Natural killer cell (primary cell): Measurements from ENCODE around the gene ZNF844. TPM values are rescaled to one million over a fixed set of nuclear protein-coding genes. Genes with fewer than 3 reads are reported as not detected.

Experiments used
- ATAC-seq, 3 donors: fragments of 150-1000 bp in 2 of 3; fragments of 200-7000 bp in 1 of 3; cut with Tn5 transposase; 1 replicate in 1 of 3; 2 replicates in 2 of 3; pipeline ENCODE4 v1.10.0; 2021; ENCODE audit warnings: mild to moderate bottlenecking in 2 of 3, moderate library complexity in 2 of 3
- DNase-seq, 2 donors: peaks; one replicate each; pipeline versions ENCODE4 v3.0.0 to v3.0.0-alpha.2; 2013 to 2021; ENCODE audit warnings: mixed read lengths in 1 of 2
- H3K27ac ChIP-seq: one replicate; pipeline ENCODE4 v1.5.1; 2013; ENCODE audit warnings: mild to moderate bottlenecking, low read length
- H3K27me3 ChIP-seq: one replicate; pipeline ENCODE4 v1.6.1; 2013; ENCODE audit warnings: low read length; ENCODE audit not compliant: control insufficient read depth, insufficient read depth
- H3K36me3 ChIP-seq: one replicate; pipeline ENCODE4 v1.6.1; 2013; ENCODE audit warnings: low read length; ENCODE audit not compliant: control insufficient read depth, insufficient read depth
- H3K4me1 ChIP-seq: one replicate; pipeline ENCODE4 v1.6.1; 2013; ENCODE audit warnings: low read length; ENCODE audit not compliant: control insufficient read depth, insufficient read depth
- H3K4me3 ChIP-seq: one replicate; pipeline ENCODE4 v1.5.1; 2013; ENCODE audit warnings: low read length
- H3K9me3 ChIP-seq: one replicate; pipeline ENCODE4 v1.6.1; 2013; ENCODE audit warnings: low read length; ENCODE audit not compliant: control insufficient read depth, insufficient read depth
- H3K27ac Mint-ChIP-seq, 2 donors: one replicate each; pipeline ENCODE4 v1.8.0; 2022; ENCODE audit warnings: mild to moderate bottlenecking in 2 of 2, mixed read lengths in 2 of 2, moderate library complexity in 1 of 2
- H3K27me3 Mint-ChIP-seq, 2 donors: one replicate each; pipeline ENCODE4 v1.8.0; 2022; ENCODE audit warnings: low read depth in 2 of 2, mixed read lengths in 2 of 2
- H3K36me3 Mint-ChIP-seq: one replicate; pipeline ENCODE4 v1.8.0; 2022; ENCODE audit warnings: mixed read lengths
- H3K4me1 Mint-ChIP-seq, 2 donors: one replicate each; pipeline ENCODE4 v1.8.0; 2022; ENCODE audit warnings: mixed read lengths in 2 of 2
- H3K4me3 Mint-ChIP-seq: one replicate; pipeline ENCODE4 v1.8.0; 2022; ENCODE audit warnings: mild to moderate bottlenecking, moderate library complexity, mixed read lengths
- H3K9me3 Mint-ChIP-seq, 2 donors: one replicate each; pipeline ENCODE4 v1.8.0; 2022; ENCODE audit warnings: mixed read lengths in 2 of 2
- WGBS: methylation state at CpG from one replicate; pipeline ENCODE4 v1.1.7; 2013; ENCODE audit warnings: missing lambda C conversion rate; ENCODE audit not compliant: insufficient coverage; 5-methylcytosine and 5-hydroxymethylcytosine counted together
- intact Hi-C: fragments of 100-400 bp; cut with micrococcal nuclease; formaldehyde crosslinking; loops from one replicate; pipeline ENCODE4 v1.14.2; 2022
- total RNA-seq, 4 donors: library from RNA; stranded (reverse); fragments of 120-200 nt in 1 of 4; gene quantifications; one replicate each; pipeline versions ENCODE4 v1.2.3 to v1.2.4, GENCODE V29; 2013 to 2022
- TF ChIP-seq, protein P1 (sequence below): fragments of 200-600 bp; IDR thresholded peaks from one replicate; pipeline ENCODE4 v1.8.0; 2022; ENCODE audit warnings: antibody characterized with exemption

ZNF844 gene
- total RNA-seq, 3 donors from 2014 or later (not counting 1 experiment from before 2014, with no cell fraction given): 12.1 to 36.2 (median 27.4) TPM

DNA sequence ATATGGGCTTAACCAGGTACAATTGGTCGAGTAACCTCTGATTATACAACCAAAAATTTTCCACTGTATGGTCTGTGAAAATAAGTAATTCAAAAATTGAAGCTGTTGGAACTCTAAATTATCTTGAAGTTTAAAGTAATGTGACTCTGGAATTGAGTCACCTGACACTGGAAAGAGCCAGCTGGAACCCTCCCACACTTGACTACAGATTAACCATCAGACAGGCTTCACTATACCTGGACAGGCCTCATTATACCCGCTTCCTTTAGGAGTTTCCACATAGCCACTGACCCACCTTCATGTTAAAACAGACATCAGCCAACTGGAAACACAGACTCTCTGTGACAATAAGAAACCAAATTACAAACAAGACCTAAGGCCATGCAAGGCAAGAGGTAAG is 30.3 kb upstream of the ZNF844 start:
- peaks cover 14% of the 10 kb centered on the region in 2 donors for H3K4me1 Mint-ChIP-seq
- H3K27ac Mint-ChIP-seq: peak overlapping the region; percentile 19 to 93
- H3K36me3 ChIP-seq: no peaks in the 10 kb centered on the region
- no peak for ATAC-seq
- H3K27me3 ChIP-seq: no peaks in the 10 kb centered on the region
- intact Hi-C loops: no loop called here
- no peak for DNase-seq
- H3K27ac ChIP-seq: no peak overlapping the region
- 100% methylated on average over 1 of the region's 2 CpGs for WGBS
- H3K4me3 Mint-ChIP-seq: peak overlapping the region; percentile 86
- peaks cover 12% of the 10 kb centered on the region for H3K4me1 ChIP-seq
- H3K36me3 Mint-ChIP-seq: no peaks in the 10 kb centered on the region
- no peak overlapping the region for H3K4me3 ChIP-seq
- H3K9me3 ChIP-seq: no peaks in the 10 kb centered on the region
- H3K27me3 Mint-ChIP-seq: no peaks in the 10 kb centered on the region
- TF ChIP-seq, protein P1, sequence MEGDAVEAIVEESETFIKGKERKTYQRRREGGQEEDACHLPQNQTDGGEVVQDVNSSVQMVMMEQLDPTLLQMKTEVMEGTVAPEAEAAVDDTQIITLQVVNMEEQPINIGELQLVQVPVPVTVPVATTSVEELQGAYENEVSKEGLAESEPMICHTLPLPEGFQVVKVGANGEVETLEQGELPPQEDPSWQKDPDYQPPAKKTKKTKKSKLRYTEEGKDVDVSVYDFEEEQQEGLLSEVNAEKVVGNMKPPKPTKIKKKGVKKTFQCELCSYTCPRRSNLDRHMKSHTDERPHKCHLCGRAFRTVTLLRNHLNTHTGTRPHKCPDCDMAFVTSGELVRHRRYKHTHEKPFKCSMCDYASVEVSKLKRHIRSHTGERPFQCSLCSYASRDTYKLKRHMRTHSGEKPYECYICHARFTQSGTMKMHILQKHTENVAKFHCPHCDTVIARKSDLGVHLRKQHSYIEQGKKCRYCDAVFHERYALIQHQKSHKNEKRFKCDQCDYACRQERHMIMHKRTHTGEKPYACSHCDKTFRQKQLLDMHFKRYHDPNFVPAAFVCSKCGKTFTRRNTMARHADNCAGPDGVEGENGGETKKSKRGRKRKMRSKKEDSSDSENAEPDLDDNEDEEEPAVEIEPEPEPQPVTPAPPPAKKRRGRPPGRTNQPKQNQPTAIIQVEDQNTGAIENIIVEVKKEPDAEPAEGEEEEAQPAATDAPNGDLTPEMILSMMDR: no peak
- no peaks in the 10 kb centered on the region for H3K9me3 Mint-ChIP-seq

DNA sequence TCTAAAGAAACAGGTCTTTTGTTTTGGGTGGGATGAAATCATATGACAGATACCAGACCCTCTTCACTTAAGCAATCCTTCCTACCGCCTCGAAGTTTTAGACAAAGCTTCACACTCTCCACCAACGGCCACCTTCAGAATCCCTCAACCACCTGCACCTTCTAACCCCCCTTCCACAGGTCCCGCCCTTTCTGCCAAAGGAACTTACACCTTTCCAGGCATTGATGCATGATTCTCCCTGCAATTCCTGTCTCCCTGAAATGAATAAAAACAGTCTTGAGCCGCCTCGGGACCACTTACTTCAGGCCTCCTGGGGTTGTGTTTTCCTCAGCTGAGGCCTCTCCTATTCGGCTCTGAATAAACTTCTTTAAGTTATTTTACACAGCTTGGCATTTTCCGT is 29.9 kb upstream of the ZNF844 start:
- intact Hi-C loops: no loop called here

DNA sequence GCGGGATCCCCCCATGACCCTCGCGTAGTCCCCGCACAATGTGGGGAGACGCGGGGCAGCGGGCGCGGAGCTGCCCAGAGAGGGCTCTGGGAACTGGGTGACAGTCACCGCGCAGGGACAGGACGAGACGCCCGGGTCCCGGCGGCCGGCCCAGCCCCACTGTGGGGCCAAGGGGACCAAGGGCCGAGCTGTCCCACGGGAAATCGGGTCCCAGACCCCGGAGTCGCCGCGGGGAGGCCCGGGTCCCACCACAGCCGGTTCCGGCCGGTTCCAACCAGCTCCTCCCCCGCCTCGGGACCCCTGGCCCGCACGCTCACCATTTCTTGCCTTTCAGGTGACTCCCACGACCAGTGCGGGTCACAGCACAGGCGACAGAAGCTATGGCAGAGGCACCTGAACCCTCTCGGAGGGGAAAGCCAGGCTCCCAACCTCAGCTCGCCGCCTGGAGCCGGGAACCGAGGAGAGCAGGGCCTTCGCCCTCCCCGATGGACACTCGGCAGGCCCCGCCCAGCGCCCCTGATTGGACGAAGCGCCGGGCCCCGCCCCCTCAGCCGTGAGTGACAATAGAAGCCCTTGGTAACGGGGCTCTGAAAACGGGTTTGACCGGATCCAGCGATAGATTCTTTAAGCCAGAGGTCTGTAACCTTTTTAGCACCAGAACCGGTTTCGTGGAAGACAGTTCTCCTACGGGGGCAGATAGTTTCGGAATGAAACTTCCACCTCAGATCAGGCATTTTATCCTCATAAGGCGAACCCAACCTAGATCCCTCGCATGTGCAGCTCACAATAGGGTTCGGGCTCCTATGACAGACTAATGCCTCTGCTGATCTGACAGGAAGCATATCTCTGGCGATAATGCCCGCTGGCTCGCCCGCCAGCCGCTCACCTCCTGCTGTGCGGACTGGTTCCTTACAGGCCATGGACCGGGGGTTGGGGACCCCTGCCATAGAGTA is 29.0 kb upstream of the ZNF844 start, which contains the start of gene ZNF433:
TSS of gene ZNF433 (minus strand) at position 460 of the 953 bp plus-strand sequence. CDS start at position 320, 140 bp downstream.
- Histone ChIP-seq H3K27ac (peak within 1 kb of the TSS; percentile 57), H3K27me3 (no peaks in the 10 kb centered on the region), H3K4me1 (peaks cover 12% of the 10 kb centered on the region), H3K36me3 (no peaks in the 10 kb centered on the region), H3K9me3 (no peaks in the 10 kb centered on the region), H3K4me3 (peak within 1 kb of the TSS; percentile 68)
- Mint-ChIP-seq H3K4me1 (peaks cover 14% of the 10 kb centered on the region in 2 donors), H3K36me3 (no peaks in the 10 kb centered on the region), H3K27ac (peak within 1 kb of the TSS; percentile 80 to 93), H3K9me3 (no peaks in the 10 kb centered on the region), H3K27me3 (no peaks in the 10 kb centered on the region), H3K4me3 (peak within 1 kb of the TSS; percentile 95)
- 2% methylated on average over 68 of the region's 68 CpGs for WGBS
- TF ChIP-seq, protein P1: no peak
- intact Hi-C loops: no loop called here
- ATAC-seq (peak; percentile 96 to 99 (median 97)), DNase-seq (peak; percentile 67 to 89)

More for the DNA sequence above, 29.9 kb upstream of the ZNF844 start:
- H3K36me3 ChIP-seq: no peaks in the 10 kb centered on the region
- no peaks in the 10 kb centered on the region for H3K36me3 Mint-ChIP-seq
- peaks cover 12% of the 10 kb centered on the region for H3K4me1 ChIP-seq
- no peak for ATAC-seq
- no peaks in the 10 kb centered on the region for H3K9me3 Mint-ChIP-seq
- H3K27ac Mint-ChIP-seq: peak overlapping the region; percentile 19 to 93
- peak overlapping the region; percentile 68 for H3K4me3 ChIP-seq
- 64% methylated on average over 8 of the region's 8 CpGs for WGBS
- peak overlapping the region; percentile 86 for H3K4me3 Mint-ChIP-seq
- H3K27me3 ChIP-seq: no peaks in the 10 kb centered on the region
- no peak for DNase-seq
- H3K9me3 ChIP-seq: no peaks in the 10 kb centered on the region
- no peaks in the 10 kb centered on the region for H3K27me3 Mint-ChIP-seq
- H3K27ac ChIP-seq: no peak overlapping the region
- H3K4me1 Mint-ChIP-seq: peaks cover 14% of the 10 kb centered on the region in 2 donors
- TF ChIP-seq, protein P1: no peak
